Measurements from ENCODE around the gene CDCA8.
"Not testable (repeated sequence)": the region's sequence is repeated elsewhere in the genome, so short reads cannot be mapped to it uniquely, and the experiment has no call there.

CDCA8 gene

DNA sequence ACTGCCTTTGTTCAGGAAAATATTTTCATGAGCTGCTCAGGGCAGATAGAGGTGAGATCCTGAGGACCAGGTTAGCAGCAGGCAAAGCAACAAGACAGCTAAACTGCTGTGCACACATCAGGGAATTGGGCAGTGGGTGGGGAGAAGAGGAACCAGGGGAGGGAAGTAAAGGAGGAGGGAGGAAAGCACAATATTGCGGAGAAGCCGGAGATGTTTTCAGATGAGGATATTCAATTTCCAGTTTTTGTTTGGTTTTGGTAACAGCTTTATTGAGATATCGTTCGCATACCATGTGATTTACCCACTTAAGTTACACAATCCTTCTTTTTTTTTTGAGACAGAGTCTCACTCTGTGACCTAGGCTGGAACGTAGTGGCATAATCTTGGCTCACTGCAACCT is 38.1 kb downstream of the CDCA8 start:
- no peaks in the 10 kb centered on the region for H3K36me3 ChIP-seq (ENCODE audit: control insufficient read depth in 1 of 2, insufficient read depth in 2 of 2, low read length in 2 of 2)
- no peak overlapping the region for H3K9ac ChIP-seq (ENCODE audit: low read depth in 1 of 2, low read length in 2 of 2)
- H3K27ac ChIP-seq (ENCODE audit: low read depth, low read length) = no peak overlapping the region
- no peaks in the 10 kb centered on the region for H3K9me3 ChIP-seq (ENCODE audit: control insufficient read depth in 1 of 2, low read length in 2 of 2)
- H3K4me3 ChIP-seq (ENCODE audit: low read depth in 1 of 2, low read length in 2 of 2) = no peak overlapping the region
- H3K4me1 ChIP-seq (ENCODE audit: control insufficient read depth in 1 of 2, insufficient read depth in 2 of 2, low read length in 2 of 2) = peaks cover 19 to 24% of the 10 kb centered on the region in 2 donors
- H3K27me3 ChIP-seq (ENCODE audit: control insufficient read depth in 1 of 2, insufficient read depth in 2 of 2, low read length in 2 of 2) = peaks cover 3% of the 10 kb centered on the region in 2 donors

DNA sequence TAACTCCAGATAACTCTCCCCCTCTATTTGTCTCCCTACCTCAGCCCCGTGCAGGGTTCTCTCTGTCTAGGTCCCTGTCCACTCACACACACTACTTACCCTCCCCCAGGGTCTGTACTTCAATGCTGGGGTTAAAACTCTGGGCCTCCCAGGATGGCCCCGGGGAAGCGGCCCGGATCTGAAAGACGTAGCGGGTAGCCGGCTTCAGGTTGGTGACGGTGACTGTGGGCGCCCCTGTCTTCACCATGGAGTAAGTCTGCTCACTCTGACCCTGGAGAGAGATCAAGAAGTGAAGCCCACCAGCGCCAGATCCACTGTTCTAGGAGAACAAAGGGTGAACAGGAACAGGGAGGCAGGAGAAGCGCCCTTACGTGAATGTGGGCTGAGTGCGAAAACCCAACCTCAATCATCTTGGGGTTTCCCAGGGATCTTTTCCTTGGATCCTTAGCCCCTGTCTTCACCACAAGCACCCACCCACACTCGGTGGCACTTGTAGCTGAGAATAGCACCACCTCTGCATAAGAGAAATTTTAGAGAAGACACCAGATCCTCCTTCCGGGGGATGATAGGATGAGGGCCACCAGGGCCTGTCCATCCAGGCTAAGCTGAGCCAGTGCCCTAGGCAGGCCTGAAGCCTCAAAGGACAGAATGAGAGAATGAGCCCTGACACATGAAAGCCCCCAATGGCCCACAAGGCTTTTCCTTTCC is 39.1 kb downstream of the CDCA8 start:
- Histone ChIP-seq H3K4me3 (ENCODE audit: low read depth in 1 of 2, low read length in 2 of 2) (no peak overlapping the region), H3K9ac (ENCODE audit: low read depth in 1 of 2, low read length in 2 of 2) (no peak overlapping the region), H3K36me3 (ENCODE audit: control insufficient read depth in 1 of 2, insufficient read depth in 2 of 2, low read length in 2 of 2) (no peaks in the 10 kb centered on the region), H3K27ac (ENCODE audit: low read depth, low read length) (no peak overlapping the region), H3K9me3 (ENCODE audit: control insufficient read depth in 1 of 2, low read length in 2 of 2) (no peaks in the 10 kb centered on the region), H3K4me1 (ENCODE audit: control insufficient read depth in 1 of 2, insufficient read depth in 2 of 2, low read length in 2 of 2) (peaks cover 19 to 24% of the 10 kb centered on the region in 2 donors), H3K27me3 (ENCODE audit: control insufficient read depth in 1 of 2, insufficient read depth in 2 of 2, low read length in 2 of 2) (peaks cover 3% of the 10 kb centered on the region in 2 donors)

DNA sequence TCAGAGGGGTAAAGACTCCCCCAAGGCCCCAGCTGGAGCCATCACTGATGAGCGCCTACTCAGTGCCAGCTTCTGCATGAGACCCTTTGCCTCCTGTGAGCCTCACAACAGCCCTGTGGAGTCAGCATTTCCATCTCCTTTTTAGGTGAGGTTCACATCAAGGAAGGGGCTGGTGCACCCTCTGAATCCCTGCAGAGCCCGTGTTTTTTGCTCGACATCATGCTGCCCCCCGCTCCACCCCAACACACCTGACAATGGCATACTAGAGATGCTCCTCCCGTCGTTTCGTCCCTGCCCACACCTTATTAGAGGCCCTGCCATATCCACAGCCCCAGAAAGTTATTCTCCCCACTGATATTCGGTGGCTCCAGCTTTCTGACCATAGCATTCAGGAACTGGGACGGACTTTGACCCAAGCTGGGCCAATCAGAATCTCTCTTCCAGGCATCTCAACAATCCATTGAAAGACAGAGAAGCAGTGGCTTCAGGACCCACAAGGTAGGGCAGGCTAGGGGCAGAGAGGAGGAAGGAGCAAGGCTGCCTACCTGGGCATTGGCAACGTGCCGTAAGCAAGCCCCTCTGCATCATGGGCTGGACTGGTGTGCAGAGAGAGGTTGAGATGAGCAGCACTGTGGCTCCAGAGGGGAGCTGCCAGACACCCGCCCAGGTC is 39.9 kb downstream of the CDCA8 start:
- no peaks in the 10 kb centered on the region for H3K36me3 ChIP-seq (ENCODE audit: control insufficient read depth in 1 of 2, insufficient read depth in 2 of 2, low read length in 2 of 2)
- H3K9ac ChIP-seq (ENCODE audit: low read depth in 1 of 2, low read length in 2 of 2) = no peak overlapping the region
- no peak overlapping the region for H3K4me3 ChIP-seq (ENCODE audit: low read depth in 1 of 2, low read length in 2 of 2)
- no peak overlapping the region for H3K27ac ChIP-seq (ENCODE audit: low read depth, low read length)
- H3K9me3 ChIP-seq (ENCODE audit: control insufficient read depth in 1 of 2, low read length in 2 of 2) = no peaks in the 10 kb centered on the region
- peaks cover 3% of the 10 kb centered on the region in 2 donors for H3K27me3 ChIP-seq (ENCODE audit: control insufficient read depth in 1 of 2, insufficient read depth in 2 of 2, low read length in 2 of 2)
- peaks cover 19 to 24% of the 10 kb centered on the region in 2 donors for H3K4me1 ChIP-seq (ENCODE audit: control insufficient read depth in 1 of 2, insufficient read depth in 2 of 2, low read length in 2 of 2)

DNA sequence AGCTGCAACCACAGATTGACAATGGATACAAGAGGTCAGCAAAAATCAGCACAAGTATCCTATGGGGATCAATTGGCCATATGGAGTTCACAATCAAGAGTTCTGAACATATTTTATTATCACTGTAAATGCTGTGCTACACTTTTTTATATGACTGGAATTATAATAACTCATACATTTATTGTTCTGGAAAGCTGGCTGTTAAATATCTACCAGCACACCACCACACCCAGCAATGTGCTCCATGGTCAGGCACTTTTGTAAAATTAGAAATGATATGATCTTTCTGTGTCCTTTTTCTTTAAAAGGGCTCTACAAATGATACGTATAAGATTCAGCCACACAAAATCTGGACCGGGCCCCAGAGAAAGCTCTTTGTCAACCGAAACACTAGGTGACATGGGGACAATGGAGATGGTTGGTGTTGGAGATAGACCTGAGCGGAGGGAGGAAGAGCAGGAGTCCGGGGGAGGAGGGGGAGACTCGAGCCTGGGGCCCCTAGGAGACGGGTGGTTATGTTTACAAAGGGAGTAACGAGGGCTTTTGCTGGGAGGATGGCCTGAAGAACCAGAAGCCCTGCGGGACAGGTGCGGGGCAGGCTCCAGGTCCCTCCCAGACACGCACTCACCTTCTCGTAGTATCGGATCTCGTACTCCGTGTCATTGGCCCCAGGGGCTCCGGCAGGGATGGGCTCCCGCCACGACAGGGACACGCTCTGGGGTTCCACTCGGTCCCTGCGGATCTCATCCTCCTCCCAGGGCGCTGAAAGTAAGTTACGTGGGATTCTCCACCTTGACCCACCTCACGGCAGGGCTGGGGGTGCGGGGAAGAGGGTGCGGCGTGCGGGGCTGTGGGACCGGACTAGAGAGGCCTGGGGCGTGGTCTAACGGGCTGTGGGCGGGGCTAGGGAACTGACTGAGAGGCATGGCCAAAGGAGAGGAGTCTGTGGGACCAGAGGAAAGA is 42.6 kb downstream of the CDCA8 start:
- peaks cover 19 to 30% of the 10 kb centered on the region in 2 donors for H3K4me1 ChIP-seq (ENCODE audit: control insufficient read depth in 1 of 2, insufficient read depth in 2 of 2, low read length in 2 of 2)

DNA sequence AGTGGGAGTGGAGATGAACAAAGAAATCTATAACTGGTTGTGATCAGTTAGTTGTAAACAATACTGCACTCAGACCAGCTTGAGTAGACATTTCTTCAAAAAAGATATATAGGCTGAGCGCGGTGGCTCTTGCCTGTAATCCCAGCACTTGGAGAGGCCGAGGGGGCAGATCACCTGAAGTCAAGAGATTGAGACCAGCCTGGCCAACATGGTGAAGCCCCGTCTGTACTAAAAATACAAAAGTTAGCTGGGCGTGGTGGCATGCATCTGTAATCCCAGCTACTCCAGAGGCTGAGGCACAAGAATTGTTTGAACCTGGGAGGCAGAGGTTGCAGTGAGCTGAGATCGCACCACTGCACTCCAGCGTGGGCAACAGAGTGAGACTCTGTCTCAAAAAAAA is 45.7 kb downstream of the CDCA8 start:
- not testable (repeated sequence) for H3K9me3 ChIP-seq (ENCODE audit: control insufficient read depth in 1 of 2, low read length in 2 of 2); H3K27ac ChIP-seq (ENCODE audit: low read depth, low read length); H3K36me3 ChIP-seq (ENCODE audit: control insufficient read depth in 1 of 2, insufficient read depth in 2 of 2, low read length in 2 of 2); H3K4me3 ChIP-seq (ENCODE audit: low read depth in 1 of 2, low read length in 2 of 2); H3K27me3 ChIP-seq (ENCODE audit: control insufficient read depth in 1 of 2, insufficient read depth in 2 of 2, low read length in 2 of 2); H3K9ac ChIP-seq (ENCODE audit: low read depth in 1 of 2, low read length in 2 of 2)
- H3K4me1 ChIP-seq (ENCODE audit: control insufficient read depth in 1 of 2, insufficient read depth in 2 of 2, low read length in 2 of 2) = peaks cover 11 to 20% of the 10 kb centered on the region in 2 donors

More for the DNA sequence above, 42.6 kb downstream of the CDCA8 start:
- Histone ChIP-seq H3K27ac (ENCODE audit: low read depth, low read length) (no peak overlapping the region), H3K9me3 (ENCODE audit: control insufficient read depth in 1 of 2, low read length in 2 of 2) (no peaks in the 10 kb centered on the region), H3K9ac (ENCODE audit: low read depth in 1 of 2, low read length in 2 of 2) (no peak overlapping the region), H3K36me3 (ENCODE audit: control insufficient read depth in 1 of 2, insufficient read depth in 2 of 2, low read length in 2 of 2) (no peaks in the 10 kb centered on the region), H3K27me3 (ENCODE audit: control insufficient read depth in 1 of 2, insufficient read depth in 2 of 2, low read length in 2 of 2) (peaks cover 3% of the 10 kb centered on the region in 2 donors), H3K4me3 (ENCODE audit: low read depth in 1 of 2, low read length in 2 of 2) (peak overlapping the region; percentile 59 to 69)

DNA sequence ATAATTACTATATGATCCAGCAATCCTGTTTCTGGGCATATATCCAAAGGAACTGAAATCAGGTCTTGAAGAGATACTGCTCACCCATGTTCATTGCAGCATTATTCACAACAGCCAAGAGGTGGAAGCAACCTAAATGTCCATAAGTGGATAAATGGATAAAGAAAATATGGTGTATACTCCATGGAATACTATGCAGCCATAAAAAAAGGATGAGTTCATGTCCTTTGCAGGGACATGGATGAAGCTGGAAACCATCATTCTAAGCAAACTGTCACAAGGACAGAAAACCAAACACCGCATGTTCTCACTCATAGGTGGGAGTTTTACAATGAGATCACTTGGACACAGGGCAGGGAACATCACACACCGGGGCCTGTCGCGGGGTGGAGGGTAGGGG is 46.3 kb downstream of the CDCA8 start:
- peaks cover 10 to 20% of the 10 kb centered on the region in 2 donors for H3K4me1 ChIP-seq (ENCODE audit: control insufficient read depth in 1 of 2, insufficient read depth in 2 of 2, low read length in 2 of 2)
- not testable (repeated sequence) for H3K36me3 ChIP-seq (ENCODE audit: control insufficient read depth in 1 of 2, insufficient read depth in 2 of 2, low read length in 2 of 2); H3K27me3 ChIP-seq (ENCODE audit: control insufficient read depth in 1 of 2, insufficient read depth in 2 of 2, low read length in 2 of 2); H3K9me3 ChIP-seq (ENCODE audit: control insufficient read depth in 1 of 2, low read length in 2 of 2); H3K4me3 ChIP-seq (ENCODE audit: low read depth in 1 of 2, low read length in 2 of 2); H3K9ac ChIP-seq (ENCODE audit: low read depth in 1 of 2, low read length in 2 of 2); H3K27ac ChIP-seq (ENCODE audit: low read depth, low read length)

DNA sequence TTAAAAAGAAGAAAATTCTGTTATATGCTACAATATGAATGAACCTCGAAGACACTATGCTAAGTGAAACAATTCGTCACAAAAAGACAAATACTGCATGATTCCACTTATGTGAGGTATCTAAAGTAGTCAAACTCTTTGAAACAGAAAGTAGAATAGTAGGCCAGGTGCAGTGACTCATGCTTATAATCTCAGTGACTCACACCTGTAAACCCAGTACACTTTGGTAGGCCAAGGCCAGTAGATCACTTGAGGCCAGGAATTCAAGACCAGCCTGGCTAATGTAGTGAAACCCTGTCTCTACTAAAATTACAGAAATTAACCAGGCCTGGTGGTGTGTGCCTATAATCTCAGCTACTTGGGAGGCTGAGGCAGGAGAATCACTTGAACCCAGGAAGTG is 46.9 kb downstream of the CDCA8 start:
- Histone ChIP-seq H3K27ac (ENCODE audit: low read depth, low read length) (no peak overlapping the region), H3K4me3 (ENCODE audit: low read depth in 1 of 2, low read length in 2 of 2) (no peak overlapping the region), H3K36me3 (ENCODE audit: control insufficient read depth in 1 of 2, insufficient read depth in 2 of 2, low read length in 2 of 2) (no peaks in the 10 kb centered on the region), H3K4me1 (ENCODE audit: control insufficient read depth in 1 of 2, insufficient read depth in 2 of 2, low read length in 2 of 2) (peaks cover 6 to 14% of the 10 kb centered on the region in 2 donors), H3K9ac (ENCODE audit: low read depth in 1 of 2, low read length in 2 of 2) (no peak overlapping the region), H3K9me3 (ENCODE audit: control insufficient read depth in 1 of 2, low read length in 2 of 2) (no peaks in the 10 kb centered on the region), H3K27me3 (ENCODE audit: control insufficient read depth in 1 of 2, insufficient read depth in 2 of 2, low read length in 2 of 2) (no peaks in the 10 kb centered on the region)

DNA sequence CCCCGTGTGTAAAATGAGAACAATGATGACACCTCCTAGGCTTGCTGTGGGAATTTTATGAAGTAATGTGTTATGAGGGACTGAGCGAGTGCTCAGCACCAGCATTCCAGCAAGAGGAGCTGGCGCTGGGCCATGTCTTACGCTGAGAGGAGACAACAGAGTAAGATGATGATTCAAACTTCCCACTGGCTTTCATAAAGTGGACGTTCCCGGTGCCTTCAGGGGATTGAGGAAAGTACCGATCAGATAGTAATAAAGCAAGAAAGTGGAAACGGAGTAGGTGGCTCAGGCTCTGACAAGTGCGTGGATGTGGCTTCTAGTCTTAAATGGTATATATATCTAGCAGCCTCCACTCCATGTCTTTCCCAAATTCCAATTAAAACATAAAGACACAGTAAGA is 48.8 kb downstream of the CDCA8 start:
- no peak overlapping the region for H3K9ac ChIP-seq (ENCODE audit: low read depth in 1 of 2, low read length in 2 of 2)
- H3K27me3 ChIP-seq (ENCODE audit: control insufficient read depth in 1 of 2, insufficient read depth in 2 of 2, low read length in 2 of 2) = no peaks in the 10 kb centered on the region
- no peak overlapping the region for H3K27ac ChIP-seq (ENCODE audit: low read depth, low read length)
- no peak overlapping the region for H3K4me3 ChIP-seq (ENCODE audit: low read depth in 1 of 2, low read length in 2 of 2)
- H3K4me1 ChIP-seq (ENCODE audit: control insufficient read depth in 1 of 2, insufficient read depth in 2 of 2, low read length in 2 of 2) = peaks cover 0 to 7% of the 10 kb centered on the region in 2 donors
- no peaks in the 10 kb centered on the region for H3K9me3 ChIP-seq (ENCODE audit: control insufficient read depth in 1 of 2, low read length in 2 of 2)
- no peaks in the 10 kb centered on the region for H3K36me3 ChIP-seq (ENCODE audit: control insufficient read depth in 1 of 2, insufficient read depth in 2 of 2, low read length in 2 of 2)

DNA sequence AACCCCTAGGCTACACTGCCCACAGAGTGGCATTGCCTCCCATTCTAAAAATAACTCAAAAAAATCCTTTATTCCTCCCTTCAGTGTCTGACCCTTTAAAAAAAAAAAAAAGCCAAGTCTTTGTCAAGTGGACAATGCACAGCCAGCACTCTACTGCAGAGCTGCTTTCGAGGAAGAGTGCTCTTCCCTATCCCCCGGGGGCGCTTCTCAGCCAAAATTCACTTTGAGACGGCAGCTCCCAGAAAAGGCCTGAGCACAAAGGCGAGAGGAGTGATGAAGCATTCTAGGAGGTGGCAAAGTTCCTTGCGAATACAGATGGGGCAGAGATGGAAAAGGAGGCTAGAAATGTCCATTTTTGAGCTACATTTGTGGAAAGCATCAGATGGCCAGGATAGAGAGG is 49.3 kb downstream of the CDCA8 start:
- Histone ChIP-seq H3K36me3 (ENCODE audit: control insufficient read depth in 1 of 2, insufficient read depth in 2 of 2, low read length in 2 of 2) (no peaks in the 10 kb centered on the region), H3K27ac (ENCODE audit: low read depth, low read length) (no peak overlapping the region), H3K27me3 (ENCODE audit: control insufficient read depth in 1 of 2, insufficient read depth in 2 of 2, low read length in 2 of 2) (no peaks in the 10 kb centered on the region), H3K9me3 (ENCODE audit: control insufficient read depth in 1 of 2, low read length in 2 of 2) (no peaks in the 10 kb centered on the region), H3K4me1 (ENCODE audit: control insufficient read depth in 1 of 2, insufficient read depth in 2 of 2, low read length in 2 of 2) (peaks cover 0 to 7% of the 10 kb centered on the region in 2 donors), H3K4me3 (ENCODE audit: low read depth in 1 of 2, low read length in 2 of 2) (no peak overlapping the region), H3K9ac (ENCODE audit: low read depth in 1 of 2, low read length in 2 of 2) (no peak overlapping the region)

DNA sequence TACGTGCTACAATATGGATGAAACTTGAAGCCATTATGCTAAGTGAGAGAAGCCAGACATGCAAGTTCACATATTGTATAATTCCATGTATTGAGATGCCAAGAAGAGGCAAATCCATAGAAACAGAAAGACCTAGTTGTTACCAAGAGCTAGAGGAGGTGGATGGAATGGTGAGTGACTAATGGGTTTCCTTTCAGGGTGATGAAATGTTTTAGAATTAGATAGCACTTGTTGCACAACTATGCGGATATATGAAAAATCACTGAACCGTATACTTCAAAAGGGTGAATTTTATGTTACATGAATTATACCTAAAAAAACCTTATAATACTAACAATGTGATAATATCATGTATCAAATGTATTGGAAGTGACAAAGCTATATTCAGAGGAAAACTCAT is 54.5 kb downstream of the CDCA8 start:
- H3K27ac ChIP-seq (ENCODE audit: low read depth, low read length) = no peak overlapping the region
- no peaks in the 10 kb centered on the region for H3K4me1 ChIP-seq (ENCODE audit: control insufficient read depth in 1 of 2, insufficient read depth in 2 of 2, low read length in 2 of 2)
- no peak overlapping the region for H3K9ac ChIP-seq (ENCODE audit: low read depth in 1 of 2, low read length in 2 of 2)
- no peaks in the 10 kb centered on the region for H3K9me3 ChIP-seq (ENCODE audit: control insufficient read depth in 1 of 2, low read length in 2 of 2)
- no peak overlapping the region for H3K4me3 ChIP-seq (ENCODE audit: low read depth in 1 of 2, low read length in 2 of 2)
- peaks cover under 1% of the 10 kb centered on the region in 2 donors for H3K27me3 ChIP-seq (ENCODE audit: control insufficient read depth in 1 of 2, insufficient read depth in 2 of 2, low read length in 2 of 2)
- no peaks in the 10 kb centered on the region for H3K36me3 ChIP-seq (ENCODE audit: control insufficient read depth in 1 of 2, insufficient read depth in 2 of 2, low read length in 2 of 2)
